Fibroblast of lung (primary cell): ENCODE data around the gene MUC16. TPM values are rescaled to one million over a fixed set of nuclear protein-coding genes. Genes with fewer than 3 reads are reported as not detected.
"Not testable (repeated sequence)": the region's sequence is repeated elsewhere in the genome, so short reads cannot be mapped to it uniquely, and the experiment has no call there.

Experiments
- DNase-seq, 2 donors: peaks; one replicate each; pipeline versions ENCODE4 v3.0.0 to v3.0.0-alpha.2; 2010; ENCODE audit warnings: low read depth in 2 of 2
- H2AFZ ChIP-seq: 2 replicates; pipeline ENCODE4 v1.5.1; 2012; ENCODE audit warnings: low read length, control low read depth, inconsistent platforms
- H3K27ac ChIP-seq: 2 replicates; pipeline ENCODE4 v1.5.1; 2011; ENCODE audit warnings: low read length, control low read depth; ENCODE audit not compliant: insufficient read depth
- H3K27me3 ChIP-seq: 2 replicates; pipeline ENCODE4 v1.5.1; 2011; ENCODE audit warnings: mild to moderate bottlenecking, low read length; ENCODE audit not compliant: control insufficient read depth, insufficient read depth
- H3K36me3 ChIP-seq: 2 replicates; pipeline ENCODE4 v1.5.1; 2011; ENCODE audit warnings: low read length; ENCODE audit not compliant: control insufficient read depth, insufficient read depth
- H3K4me1 ChIP-seq: 2 replicates; pipeline ENCODE4 v1.5.1; 2011; ENCODE audit warnings: low read length; ENCODE audit not compliant: control insufficient read depth, insufficient read depth; ENCODE audit errors: extremely low read depth
- H3K4me2 ChIP-seq: 2 replicates; pipeline ENCODE4 v1.5.1; 2011; ENCODE audit warnings: low read length, control low read depth; ENCODE audit not compliant: insufficient read depth; ENCODE audit errors: extremely low read depth
- H3K4me3 ChIP-seq, 4 experiments: fragments of 200-600 bp in 1 of 4; sonication (generic) in 1 of 4; replicated peaks in 1 of 4; 2 replicates each; pipeline ENCODE4 v1.5.1; 2011 to 2016; ENCODE audit warnings: low read length in 4 of 4, low read depth in 3 of 4, mild to moderate bottlenecking in 3 of 4, control low read depth in 2 of 4, inconsistent platforms in 1 of 4, mixed read lengths in 1 of 4; ENCODE audit not compliant: insufficient read depth in 1 of 4; ENCODE audit errors: control extremely low read depth in 1 of 4
- H3K79me2 ChIP-seq: 2 replicates; pipeline ENCODE4 v1.5.1; 2012; ENCODE audit warnings: mild to moderate bottlenecking, low read length, inconsistent platforms; ENCODE audit not compliant: control insufficient read depth, insufficient read depth
- H3K9ac ChIP-seq: 2 replicates; pipeline ENCODE4 v1.5.1; 2011; ENCODE audit warnings: mild to moderate bottlenecking, low read length, control low read depth; ENCODE audit not compliant: insufficient read depth
- H3K9me3 ChIP-seq: 2 replicates; pipeline ENCODE4 v1.5.1; 2012; ENCODE audit warnings: low read depth, low read length; ENCODE audit not compliant: control insufficient read depth, insufficient read depth
- H4K20me1 ChIP-seq: 2 replicates; pipeline ENCODE4 v1.5.1; 2011; ENCODE audit warnings: low read length; ENCODE audit not compliant: control insufficient read depth, insufficient read depth; ENCODE audit errors: extremely low read depth
- CTCF ChIP-seq, 2 donors: IDR thresholded peaks in 1 of 2; conservative IDR thresholded peaks in 1 of 2; 1 replicate in 1 of 2; 2 replicates in 1 of 2; pipeline ENCODE4 v1.5.1; 2011 to 2012; ENCODE audit warnings: low read length in 2 of 2, control low read depth in 1 of 2, inconsistent platforms in 1 of 2, low read depth in 1 of 2, mild to moderate bottlenecking in 1 of 2
- EZH2 ChIP-seq: IDR thresholded peaks from 2 replicates; pipeline ENCODE4 v1.5.1; 2012; ENCODE audit warnings: low read length, control low read depth, mild to moderate bottlenecking; ENCODE audit errors: missing control alignments
- polyA plus RNA-seq, 2 donors: library from polyadenylated mRNA; depleted of rRNA in 1 of 2; stranded (reverse) in 1 of 2; unstranded in 1 of 2; fragments of >200 nt; gene quantifications; 2 replicates each; pipeline ENCODE4 v1.2.1, GENCODE V29; 2011 to 2012; ENCODE audit warnings: missing spikeins in 1 of 2
- total RNA-seq: library from RNA; depleted of rRNA; stranded (reverse); fragments of >200 nt; gene quantifications from 2 replicates; pipeline ENCODE4 v1.2.1, GENCODE V29; 2014

Gene MUC16
- total and polyA plus RNA-seq, 2 donors (not counting 1 experiment from before 2014, with no cell fraction given) = not detected

GRCh38 chr19:9054765-9055164, 44.6 kb upstream of the MUC16 start:
- no peak for DNase-seq
- no peak overlapping the region for H3K27ac ChIP-seq
- no peaks in the 10 kb centered on the region for H4K20me1 ChIP-seq
- no peaks in the 10 kb centered on the region for H3K9me3 ChIP-seq
- no peak overlapping the region for H3K4me3 ChIP-seq
- H3K4me1 ChIP-seq = no peaks in the 10 kb centered on the region
- TF ChIP-seq CTCF (conservative IDR thresholded peaks at IDR 0.05 in 1 of 2, IDR thresholded peaks at IDR 0.05 in 1 of 2; ENCODE audit: low read depth in 1 of 2, low read length in 2 of 2) = no peak
- TF ChIP-seq EZH2 = no peak
- no peak overlapping the region for H3K4me2 ChIP-seq
- no peaks in the 10 kb centered on the region for H3K36me3 ChIP-seq
- H3K9ac ChIP-seq = no peak overlapping the region
- no peak overlapping the region for H2AFZ ChIP-seq
- H3K27me3 ChIP-seq = no peaks in the 10 kb centered on the region
- H3K79me2 ChIP-seq = no peaks in the 10 kb centered on the region

- H3K27ac ChIP-seq = no peak overlapping the region
- no peaks in the 10 kb centered on the region for H4K20me1 ChIP-seq
- H3K9ac ChIP-seq = no peak overlapping the region
- H3K9me3 ChIP-seq = no peaks in the 10 kb centered on the region
- H3K4me2 ChIP-seq = no peak overlapping the region
- no peak for DNase-seq
- TF ChIP-seq CTCF (conservative IDR thresholded peaks at IDR 0.05 in 1 of 2, IDR thresholded peaks at IDR 0.05 in 1 of 2; ENCODE audit: low read depth in 1 of 2, low read length in 2 of 2) (no peak), EZH2 (no peak)
- H3K27me3 ChIP-seq = no peaks in the 10 kb centered on the region
- H3K36me3 ChIP-seq = no peaks in the 10 kb centered on the region
- H3K4me3 ChIP-seq = no peak overlapping the region
- H3K79me2 ChIP-seq = no peaks in the 10 kb centered on the region
- no peaks in the 10 kb centered on the region for H3K4me1 ChIP-seq
- no peak overlapping the region for H2AFZ ChIP-seq
These were observed 44.0 kb upstream of the MUC16 start for GRCh38 chr19:9054207-9054606.

GRCh38 chr19:9053674-9054073, 43.5 kb upstream of the MUC16 start:
- not testable (repeated sequence) for DNase-seq, H3K4me2 ChIP-seq, H3K36me3 ChIP-seq, H3K27me3 ChIP-seq, H3K9me3 ChIP-seq, H3K4me3 ChIP-seq, H2AFZ ChIP-seq, H3K27ac ChIP-seq, H3K79me2 ChIP-seq, H4K20me1 ChIP-seq, H3K9ac ChIP-seq, H3K4me1 ChIP-seq
